Suppressor macrophage treated with lipopolysaccharide for 1 hour (primary cell): ENCODE data around the gene KCNK13.
"Not testable (repeated sequence)": the region's sequence is repeated elsewhere in the genome, so short reads cannot be mapped to it uniquely, and the experiment has no call there.

ENCODE experiments used
- DNase-seq, 3 donors: peaks; one replicate each; pipeline ENCODE4 v3.0.0-alpha.2; 2020 to 2022

The KCNK13 gene

GRCh38 chr14:90061685-90062126 is at the start of gene KCNK13:
TSS of gene KCNK13 (plus strand) at chr14:90061994. CDS start at chr14:90062206, 212 bp downstream.
- peak; percentile 65 to 81 (median 66) for DNase-seq

GRCh38 chr14:90017371-90017770 is 44.4 kb upstream of the KCNK13 start:
- no peak for DNase-seq

- DNase-seq, result peak in 1 of 3 donors; percentile 3
These were observed 41.8 kb upstream of the KCNK13 start for GRCh38 chr14:90019824-90020523.

- no peak for DNase-seq
These were observed 38.5 kb upstream of the KCNK13 start for GRCh38 chr14:90023176-90023896.

- DNase-seq, result no peak
These were observed 36.9 kb upstream of the KCNK13 start for GRCh38 chr14:90024910-90025309.

GRCh38 chr14:90026608-90027007 is 35.2 kb upstream of the KCNK13 start:
- DNase-seq, result not testable (repeated sequence)

- DNase-seq, result no peak
These were observed 34.0 kb upstream of the KCNK13 start for GRCh38 chr14:90027842-90028241.

DNA sequence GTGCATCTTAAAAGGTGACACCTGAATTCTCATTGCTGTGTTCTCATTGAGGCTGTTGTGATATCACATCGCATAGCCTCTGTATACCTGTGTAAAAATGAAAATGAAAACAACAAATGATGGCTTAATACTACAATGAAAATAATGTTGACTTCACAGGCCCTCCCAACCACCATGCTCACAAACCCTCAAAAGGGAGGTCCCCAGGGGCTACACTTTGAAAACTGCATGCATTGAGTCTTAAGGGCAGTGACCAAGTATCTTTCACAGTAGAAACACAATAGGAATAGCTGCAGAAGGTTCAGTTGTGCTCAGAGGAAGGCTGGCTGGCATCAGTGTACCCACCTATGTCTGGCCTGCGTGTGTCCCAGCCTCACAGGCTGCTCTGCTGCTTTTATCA is 27.6 kb upstream of the KCNK13 start:
- DNase-seq, result no peak

DNA sequence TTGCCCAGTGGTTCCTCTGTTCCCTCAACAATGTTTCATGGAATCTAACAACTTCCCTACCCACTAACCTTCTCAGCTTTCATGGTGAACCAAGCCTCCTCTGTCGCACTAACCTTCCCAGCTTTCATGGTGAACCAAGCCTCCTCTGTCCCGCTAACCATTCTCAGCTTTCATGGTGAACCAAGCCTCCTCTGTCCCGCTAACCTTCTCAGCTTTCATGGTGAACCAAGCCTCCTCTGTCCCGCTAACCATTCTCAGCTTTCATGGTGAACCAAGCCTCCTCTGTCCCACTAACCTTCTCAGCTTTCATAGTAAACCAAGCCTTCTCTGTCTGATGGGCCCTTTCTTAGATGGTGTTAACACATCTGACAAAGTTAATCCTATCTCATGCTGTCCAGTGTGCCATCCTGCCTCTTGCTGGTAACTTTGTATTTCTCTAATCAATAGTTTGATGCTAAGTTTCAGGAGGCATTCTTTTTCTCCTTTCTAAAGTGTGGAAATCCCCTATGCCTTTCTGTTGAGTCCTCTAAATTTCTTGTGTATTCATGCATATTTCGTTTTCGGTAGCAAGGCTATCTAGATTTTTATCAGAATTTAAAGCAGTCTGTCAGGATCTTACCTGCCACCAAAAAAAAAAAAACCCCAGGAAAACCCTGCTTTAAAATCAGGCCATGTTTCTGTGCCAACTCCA is 26.8 kb upstream of the KCNK13 start:
- DNase-seq, result no peak

DNA sequence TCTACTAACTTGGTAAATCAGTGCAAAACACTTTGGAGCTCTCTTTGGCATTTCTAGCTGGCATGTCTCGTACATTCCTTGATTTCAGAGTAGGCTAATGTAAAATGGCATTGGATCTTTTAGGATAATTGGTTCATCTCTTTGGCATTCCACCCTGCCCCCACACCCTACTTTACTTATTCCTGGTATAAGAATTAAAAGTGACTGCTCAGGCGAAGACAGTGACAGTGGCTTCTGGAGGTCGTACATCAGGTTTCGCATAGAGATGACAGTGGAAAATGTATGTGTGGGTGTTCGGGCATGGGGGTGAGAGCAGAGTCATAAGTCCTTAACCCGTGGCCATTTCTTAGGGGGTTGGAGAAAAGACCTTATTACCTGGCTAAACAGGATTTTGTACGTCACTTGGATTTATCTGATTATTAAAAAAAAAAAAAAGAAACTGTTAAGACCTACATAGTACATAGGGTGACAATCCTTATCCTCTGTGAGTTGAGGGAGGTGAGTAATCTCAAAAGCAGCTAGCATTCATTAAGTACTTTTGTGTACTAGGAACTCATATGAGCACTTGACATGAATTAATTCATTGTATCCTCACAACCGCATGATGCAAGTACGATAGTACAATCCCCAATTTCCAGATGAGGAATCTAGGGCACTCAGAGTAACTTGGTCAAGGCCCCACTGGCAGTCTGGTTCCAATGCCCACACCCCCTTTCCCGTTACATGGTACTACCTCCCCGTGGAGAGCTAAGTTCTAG is 22.4 kb upstream of the KCNK13 start:
- DNase-seq, result no peak

GRCh38 chr14:90040411-90040810 is 21.4 kb upstream of the KCNK13 start:
- DNase-seq, result no peak

DNA sequence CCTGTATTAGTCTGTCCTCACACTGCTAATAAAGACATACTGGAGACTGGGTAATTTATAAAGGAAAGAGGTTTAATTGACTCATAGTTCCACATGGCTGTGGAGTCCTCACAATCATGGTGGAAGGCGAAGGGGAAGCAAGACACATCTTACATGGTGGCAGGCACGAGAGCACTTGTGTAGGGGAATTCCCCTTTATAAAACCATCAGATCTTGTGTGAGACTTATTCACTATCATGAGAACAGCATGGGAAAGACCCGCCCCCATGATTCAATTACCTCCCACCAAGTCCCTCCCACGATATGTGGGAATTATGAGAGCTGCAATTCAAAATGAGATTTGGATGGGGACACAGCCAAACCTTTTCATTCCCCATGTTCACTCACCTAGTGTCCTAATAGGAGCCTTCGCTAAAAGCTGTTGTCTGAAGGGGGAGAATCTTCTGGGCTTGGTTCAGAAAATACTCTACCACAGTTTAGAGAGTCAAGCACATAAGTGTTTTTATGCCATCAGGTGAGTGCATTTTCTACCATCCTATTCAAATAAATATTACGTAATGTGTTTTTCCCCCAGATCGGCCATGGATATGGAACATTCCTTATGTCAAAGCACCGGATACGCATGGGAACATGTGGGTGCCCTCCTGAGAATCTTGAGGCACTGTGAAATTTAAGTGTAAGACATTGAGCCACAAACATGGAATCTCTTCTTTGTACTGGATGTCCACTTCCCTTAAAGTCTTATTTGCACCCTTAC is 19.1 kb upstream of the KCNK13 start:
- DNase-seq, result peak; percentile 33 to 67 (median 49)

GRCh38 chr14:90045616-90046015 is 16.2 kb upstream of the KCNK13 start:
- DNase-seq, result no peak

DNA sequence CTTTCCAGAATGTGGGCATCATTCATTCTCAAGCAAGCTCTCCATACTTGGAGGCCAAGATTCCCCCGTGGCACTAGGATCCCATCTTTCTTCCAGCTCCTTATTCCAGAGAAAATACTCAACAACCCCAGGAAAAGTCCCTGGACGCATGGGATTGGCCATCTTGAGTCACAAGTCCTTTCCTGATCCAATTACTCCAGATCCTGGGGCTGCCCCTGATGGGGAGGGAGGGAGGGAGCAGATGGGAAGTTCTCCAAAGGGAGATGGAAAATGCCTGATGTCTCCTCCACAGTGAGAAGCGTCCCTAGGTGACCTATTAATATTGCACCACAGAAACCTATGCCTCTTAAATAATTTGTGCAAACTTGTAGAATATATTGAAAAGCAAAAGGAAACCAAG is 12.4 kb upstream of the KCNK13 start:
- no peak for DNase-seq

GRCh38 chr14:90050271-90050670 is 11.5 kb upstream of the KCNK13 start:
- DNase-seq, result no peak

DNA sequence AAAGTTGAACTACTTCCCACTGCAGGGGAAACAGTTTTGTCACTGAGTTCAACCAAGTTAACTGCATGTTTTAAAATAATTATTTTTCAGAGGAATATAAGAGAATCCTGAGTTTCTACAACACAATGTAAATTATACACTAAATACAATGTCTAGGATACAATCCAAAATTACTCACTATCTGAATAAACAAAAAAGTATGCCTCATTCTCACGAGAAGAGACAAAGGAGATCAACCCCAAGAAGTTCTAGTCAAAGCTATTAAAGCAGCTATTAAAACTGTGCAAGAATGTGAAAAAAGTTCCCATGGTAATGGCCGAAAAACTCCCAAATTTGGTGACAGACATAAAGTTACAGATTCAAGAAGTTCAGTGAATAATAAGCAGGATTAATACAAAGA is 8.8 kb upstream of the KCNK13 start:
- no peak for DNase-seq

- no peak for DNase-seq
These were observed 7.0 kb upstream of the KCNK13 start for GRCh38 chr14:90054803-90055202.

- no peak for DNase-seq
These were observed 5.0 kb upstream of the KCNK13 start for GRCh38 chr14:90056826-90057225.

DNA sequence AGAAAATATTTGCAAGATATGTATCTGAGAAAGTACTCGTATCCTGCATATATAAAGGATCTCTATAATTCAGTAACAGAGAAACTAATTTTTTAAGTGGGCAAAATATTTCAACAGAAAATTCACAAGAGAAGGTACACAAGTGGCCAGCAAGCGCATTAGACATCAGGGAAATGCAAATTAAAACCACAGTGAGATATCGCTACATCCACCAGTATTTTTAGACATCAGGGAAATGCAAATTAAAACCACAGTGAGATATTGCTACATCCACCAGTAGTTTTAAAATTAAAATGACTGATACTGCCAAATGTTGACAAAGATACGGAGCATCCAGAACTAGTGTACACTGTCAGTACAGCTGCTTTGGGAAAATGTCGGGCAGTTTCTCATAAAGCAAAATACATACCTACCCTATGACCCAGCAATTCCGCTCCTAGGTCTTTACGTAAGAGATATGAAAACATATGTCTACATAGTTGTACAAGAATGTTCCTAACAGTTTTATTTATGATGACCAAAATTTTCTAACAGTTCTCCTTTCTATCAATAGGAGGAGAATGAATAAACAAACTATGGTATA is 2.8 kb upstream of the KCNK13 start:
- peak in 2 of 3 donors; percentile 19 to 20 for DNase-seq

DNA sequence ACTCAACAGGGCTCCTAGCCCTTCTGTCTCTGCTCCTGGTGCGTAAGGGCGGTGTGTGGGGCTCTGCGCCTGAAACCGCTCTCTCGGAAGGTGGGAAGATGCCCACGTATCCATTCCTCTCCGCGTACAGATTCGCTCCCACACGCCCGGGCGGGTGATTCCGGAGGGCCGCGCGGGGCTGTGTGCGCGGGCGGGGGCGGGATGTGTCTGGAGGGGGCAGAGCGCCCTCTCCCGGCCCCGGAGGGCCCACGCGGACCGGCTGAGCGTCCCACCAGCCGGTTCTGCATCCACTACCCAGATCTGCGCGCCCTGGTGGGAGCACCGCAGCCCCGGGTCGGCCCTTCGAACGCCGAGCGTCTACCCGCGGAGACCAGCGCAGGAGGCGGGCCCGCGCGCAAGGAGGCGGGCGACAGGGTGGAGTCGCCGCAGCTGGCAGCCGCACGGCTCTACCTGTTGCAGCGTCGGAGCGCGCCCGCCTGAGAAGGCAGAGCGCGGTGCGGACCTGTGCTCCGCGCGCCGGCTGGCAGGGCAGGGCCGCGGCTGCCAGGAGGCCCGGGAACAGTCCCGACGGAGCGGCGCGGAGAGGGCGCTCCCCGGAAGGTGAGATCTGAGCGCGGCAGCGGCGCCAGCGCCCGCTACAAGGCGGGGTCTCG is 1.4 kb upstream of the KCNK13 start:
- peak; percentile 81 to 94 (median 89) for DNase-seq
